HL-60 (cell line): ENCODE data around the gene GRIK2.

Experiments used
- CTCF ChIP-seq: IDR thresholded peaks from one replicate; pipeline ENCODE4 v1.5.1; 2011; ENCODE audit warnings: low read length, control low read depth, inconsistent platforms; ENCODE audit not compliant: insufficient read depth
- REST ChIP-seq: IDR thresholded peaks from 2 replicates; pipeline ENCODE4 v1.6.1; 2012; ENCODE audit warnings: low read depth; ENCODE audit not compliant: insufficient replicate concordance

GRCh38 chr6:101878554-101879276 lies 485.2 kb downstream of the GRIK2 start:
- TF ChIP-seq CTCF (no peak), REST (no peak)
